Stimulated activated CD4-positive, alpha-beta T cell treated with anti-CD3 and anti-CD28 coated beads, Interleukin-15, amount 100 ng/mL, for 24 hours (primary cell): ENCODE results near the gene ADNP2.

Experiments used
- DNase-seq: peaks from one replicate; pipeline ENCODE4 v3.0.0-alpha.2; 2020

The ADNP2 gene

DNA sequence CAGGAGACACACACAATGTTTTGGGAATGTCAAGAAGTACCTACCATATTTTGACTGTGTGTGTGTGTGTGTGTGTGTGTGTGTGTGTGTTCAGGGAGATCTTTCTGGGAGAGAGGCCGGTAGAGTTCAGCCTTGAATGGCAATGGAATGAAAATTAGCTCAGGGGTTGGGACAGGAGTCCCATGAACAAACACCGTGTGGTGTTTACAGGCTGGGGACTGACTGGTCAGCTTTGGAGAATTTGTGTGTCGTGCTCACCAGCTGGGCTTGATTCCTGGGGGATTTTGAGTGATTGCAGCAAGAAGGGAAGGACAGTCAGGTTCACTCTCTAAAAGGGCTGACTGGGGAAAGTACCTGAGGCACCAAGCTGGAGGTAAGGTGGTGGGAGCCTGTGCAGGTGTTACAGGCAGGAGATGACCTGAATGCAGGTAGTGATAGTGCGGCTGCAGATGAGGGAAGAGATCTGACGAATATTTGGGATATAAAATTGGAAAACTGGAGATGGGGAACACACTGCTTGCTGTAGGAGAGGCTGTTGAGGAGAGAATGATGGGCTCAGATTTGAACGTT, 2.5 kb upstream of the ADNP2 start:
- no peak for DNase-seq

DNA sequence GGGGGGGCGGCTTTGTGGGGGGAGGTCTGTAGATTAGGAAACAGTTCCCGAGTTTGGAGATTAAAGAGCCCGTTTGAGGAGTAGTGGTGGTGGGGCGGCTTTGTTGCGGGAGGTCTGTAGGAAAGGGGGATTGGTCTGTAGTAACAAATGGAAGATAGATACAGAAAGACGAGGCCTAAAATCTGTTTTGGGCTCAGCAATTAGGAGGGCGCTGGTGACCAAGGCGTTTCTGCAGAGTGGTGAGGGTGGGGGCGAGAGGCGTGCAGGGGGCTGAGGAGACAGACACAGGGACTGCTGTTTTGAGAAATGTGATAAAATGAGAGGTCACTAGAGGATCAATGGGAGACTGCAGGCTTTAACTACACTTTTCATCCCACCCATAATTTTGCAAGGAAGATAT, 1.6 kb upstream of the ADNP2 start:
- no peak for DNase-seq

DNA sequence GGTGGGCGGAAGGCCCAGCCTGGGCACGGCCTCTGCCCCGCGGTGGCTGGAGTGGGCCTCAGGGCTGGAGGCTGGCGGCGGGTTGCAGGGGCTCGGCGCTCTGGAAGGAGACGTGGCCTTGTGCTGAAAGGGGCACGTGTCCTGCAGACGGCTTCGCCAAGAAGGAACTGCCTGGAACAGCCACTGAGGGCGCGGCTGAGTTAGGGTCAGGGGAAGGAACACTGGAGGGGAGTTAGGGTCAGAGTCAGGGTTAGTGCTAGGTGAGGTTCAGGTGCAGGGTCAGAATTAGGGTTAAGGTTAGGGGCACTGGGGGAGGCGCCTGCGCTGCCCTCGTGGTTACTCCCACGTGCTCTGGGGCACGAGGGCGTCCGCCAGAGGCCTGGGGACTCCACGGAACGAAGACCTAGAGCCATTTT, 933 bp upstream of the ADNP2 start:
- no peak for DNase-seq

DNA sequence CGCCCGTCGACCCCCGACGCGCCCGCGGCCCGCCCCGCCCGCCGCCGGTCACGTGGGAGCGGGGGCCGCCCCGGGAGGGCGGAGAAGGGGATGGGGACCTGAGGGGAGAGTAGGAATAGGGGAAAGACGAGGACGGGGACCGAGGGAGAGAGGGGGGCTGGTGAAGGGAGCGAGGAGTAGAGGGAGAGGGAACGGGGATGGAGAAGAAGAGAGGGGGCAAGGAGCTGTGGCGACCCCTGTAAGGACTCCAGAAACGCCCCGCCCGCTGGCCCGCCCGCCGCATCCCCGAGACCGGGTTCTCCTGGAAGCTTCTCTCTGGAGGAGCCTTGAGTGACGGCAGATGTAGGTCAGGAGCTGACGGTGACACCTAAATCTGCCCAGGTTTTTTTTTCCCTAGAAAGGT, 615 bp downstream of the ADNP2 start:
- peak; percentile 58 for DNase-seq

DNA sequence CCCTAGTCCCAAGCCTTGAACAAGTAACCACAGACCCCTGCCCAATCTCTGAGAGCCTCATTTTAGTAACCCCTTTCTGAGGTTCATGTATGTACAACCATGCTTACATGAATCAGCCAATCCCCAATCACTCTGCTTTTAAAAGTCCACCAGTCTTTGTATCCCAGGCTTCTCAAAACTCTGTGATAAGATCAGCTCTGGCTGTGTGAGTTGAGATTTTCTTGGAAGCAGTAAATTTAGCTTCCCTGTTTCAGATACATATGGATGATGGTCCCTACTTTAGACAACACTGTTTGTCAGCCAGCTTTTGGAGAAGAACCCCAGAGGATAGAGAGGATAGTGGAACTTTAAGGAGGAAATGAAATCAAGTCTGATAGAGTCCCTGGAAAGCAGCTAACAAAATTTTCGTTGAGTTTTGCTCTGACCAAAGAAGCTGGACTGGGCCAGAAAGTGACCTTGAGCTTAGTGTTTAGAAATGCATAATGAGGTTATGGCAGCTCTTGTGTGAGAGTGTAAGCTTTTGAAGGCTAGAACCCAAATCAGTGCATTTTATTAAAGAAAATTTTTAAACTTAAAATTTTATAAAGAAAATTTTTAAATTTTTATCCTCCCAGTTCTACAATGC, 3.7 kb downstream of the ADNP2 start:
- no peak for DNase-seq

DNA sequence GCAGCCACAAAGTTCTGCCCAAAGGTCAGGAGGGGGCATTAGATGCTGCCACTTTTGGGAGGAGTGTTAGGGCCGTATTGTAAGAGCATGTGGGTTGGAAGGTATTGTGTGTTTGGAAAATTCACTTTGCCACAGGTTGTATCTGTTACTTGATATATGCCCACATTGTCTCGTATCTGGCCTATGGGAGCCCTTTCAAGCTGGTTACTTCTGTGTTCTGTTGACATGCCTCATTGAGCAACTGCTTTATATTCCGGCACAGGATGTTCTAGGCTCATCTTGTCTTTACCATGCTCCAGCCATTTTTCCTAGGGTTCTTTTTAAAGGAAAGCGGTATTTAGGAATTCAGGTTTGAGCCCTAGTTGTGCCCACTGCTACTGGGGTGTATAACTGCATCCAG, 6.0 kb downstream of the ADNP2 start:
- DNase-seq, result no peak

DNA sequence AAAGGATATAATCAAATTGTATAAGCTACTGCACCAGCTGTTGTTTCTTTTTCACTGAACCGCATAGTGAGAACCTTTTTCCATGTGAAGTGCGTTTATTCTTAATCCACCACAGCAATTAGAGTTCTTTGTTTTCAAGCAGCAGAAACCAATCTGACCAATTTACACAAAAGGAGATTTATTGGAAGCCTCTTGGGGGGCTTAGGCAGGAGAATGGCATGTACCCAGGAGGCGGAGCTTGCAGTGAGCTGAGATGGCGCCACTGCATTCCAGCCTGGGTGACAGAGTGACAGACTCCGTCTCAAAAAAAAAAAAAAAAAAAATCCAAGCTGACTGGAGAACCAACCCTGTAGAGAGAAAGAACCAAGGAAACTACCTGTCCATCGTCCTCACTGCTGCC, 10.0 kb downstream of the ADNP2 start:
- DNase-seq, result no peak

DNA sequence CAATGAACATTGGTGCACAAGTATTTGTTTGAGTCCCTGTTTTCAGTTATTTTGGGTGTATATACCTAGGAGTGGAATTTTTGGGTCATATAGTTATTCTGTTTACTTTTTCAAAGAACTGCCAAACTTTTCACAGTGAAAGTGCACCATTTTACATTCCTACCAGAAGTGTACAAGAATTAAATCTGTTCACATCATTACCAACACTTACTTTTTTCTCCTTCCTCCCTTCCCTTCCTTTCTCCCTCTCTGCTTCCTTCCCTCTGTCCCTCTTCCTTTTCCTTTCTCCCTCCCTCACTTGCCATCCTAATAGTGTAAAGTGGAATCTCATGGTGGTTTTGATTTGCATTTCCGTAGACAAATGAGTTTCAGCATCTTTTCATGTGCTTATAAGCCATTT, 11.9 kb downstream of the ADNP2 start:
- DNase-seq, result no peak

DNA sequence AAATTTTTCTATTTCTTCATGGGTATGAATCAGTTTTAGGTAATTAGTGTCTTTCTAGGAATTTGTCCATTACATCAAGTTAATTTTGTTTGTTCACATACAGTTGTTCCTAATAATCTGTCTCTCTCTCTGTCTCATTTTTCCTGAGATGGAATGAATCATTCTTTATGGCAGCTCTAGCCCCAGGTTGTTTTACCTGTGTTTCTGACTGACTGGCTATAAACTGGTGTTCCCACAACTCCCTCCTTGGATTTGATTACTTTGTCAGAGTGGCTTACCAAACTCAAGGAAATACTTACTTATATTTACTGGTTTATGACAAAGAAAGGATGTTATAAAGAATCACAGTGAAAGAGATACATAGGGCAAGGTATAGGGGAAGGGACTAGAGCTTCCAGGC, 15.1 kb downstream of the ADNP2 start:
- no peak for DNase-seq

DNA sequence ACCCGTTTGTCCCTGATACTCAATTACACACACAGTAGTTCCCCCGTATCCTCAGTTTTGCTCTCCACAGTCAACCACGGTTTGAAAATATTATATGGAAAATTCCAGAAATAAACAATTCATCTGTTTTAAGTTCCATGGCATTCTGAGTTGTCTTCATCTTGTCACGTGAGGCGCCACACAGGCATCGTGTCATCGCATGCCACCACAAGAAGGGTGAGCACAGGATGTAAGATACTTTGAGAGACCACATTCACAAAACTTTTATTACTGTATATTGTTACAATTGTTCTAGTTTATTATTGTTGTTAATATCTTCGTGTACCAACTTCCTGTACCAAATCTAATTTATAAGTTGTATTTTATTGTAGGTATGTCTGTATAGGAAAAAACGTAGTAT, 17.7 kb downstream of the ADNP2 start:
- no peak for DNase-seq

DNA sequence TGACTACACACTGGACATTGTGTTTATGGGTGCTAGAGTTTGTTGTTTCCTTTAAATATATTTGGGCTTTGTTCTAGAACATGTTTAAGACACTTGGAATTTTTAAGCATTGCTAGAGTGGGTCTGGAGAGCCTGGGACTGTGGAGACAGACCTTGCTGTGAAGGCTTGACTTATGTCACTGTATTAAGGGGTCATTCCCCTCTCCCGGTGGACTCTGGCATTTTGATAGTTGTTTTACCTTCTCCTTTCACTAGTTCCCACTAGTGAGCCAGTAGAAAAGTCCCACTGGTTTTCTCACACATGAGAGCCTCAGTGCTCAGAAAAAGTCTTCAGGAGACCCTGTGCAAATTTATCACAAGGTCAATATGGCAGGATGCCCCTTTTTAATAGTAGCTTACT, 18.6 kb downstream of the ADNP2 start:
- no peak for DNase-seq

DNA sequence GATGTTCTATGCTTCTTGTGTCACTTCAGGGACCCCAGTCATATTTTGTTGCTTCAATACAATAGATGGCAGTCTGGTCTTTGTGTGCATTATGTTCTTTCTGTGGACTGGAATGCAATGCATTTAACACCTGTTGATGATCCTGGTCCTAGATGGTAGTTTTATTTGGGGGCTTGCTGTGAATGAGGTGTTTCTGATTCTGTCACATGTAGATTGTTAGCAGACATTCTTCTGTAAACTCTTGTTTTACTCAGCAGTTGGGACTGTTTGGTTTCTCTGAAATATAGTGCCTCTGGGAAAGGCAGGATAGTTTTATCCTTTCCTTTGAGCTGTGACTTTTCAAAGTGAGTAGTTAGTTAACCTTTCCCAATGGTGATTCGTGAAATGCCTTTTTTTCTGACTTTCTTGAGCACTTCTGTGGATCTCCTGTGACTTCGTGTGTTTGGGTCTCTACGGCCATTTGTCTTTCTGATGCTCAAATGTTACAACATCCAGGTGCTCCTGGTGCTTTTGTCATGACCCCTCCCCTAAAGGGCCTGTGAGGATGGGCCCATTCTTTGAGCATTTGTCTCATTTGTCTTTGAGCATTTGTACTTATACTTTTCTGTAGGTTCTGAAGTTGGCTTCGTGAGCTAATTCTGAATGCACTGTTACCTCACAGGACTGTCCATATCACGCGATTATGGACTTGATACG, 20.8 kb downstream of the ADNP2 start:
- no peak for DNase-seq

DNA sequence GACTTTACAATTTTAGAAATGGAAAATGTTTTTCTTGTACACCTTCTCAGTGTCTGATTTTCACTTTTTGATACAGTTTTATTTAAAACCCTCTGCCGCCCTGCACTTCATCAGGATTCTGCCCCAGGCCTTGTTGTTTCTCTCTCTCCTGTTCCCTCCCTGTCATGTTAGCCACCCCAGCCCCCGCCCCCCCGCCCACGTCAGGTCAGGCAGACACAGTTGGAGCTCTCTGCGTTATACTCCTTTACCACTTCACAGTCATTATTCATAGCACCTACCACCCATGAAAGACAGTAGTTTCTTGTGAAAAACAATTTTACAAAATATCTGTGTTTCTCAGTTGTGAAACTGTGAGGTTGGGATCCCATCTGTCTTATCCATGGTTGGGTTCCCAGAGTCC, 21.5 kb downstream of the ADNP2 start:
- DNase-seq, result no peak

DNA sequence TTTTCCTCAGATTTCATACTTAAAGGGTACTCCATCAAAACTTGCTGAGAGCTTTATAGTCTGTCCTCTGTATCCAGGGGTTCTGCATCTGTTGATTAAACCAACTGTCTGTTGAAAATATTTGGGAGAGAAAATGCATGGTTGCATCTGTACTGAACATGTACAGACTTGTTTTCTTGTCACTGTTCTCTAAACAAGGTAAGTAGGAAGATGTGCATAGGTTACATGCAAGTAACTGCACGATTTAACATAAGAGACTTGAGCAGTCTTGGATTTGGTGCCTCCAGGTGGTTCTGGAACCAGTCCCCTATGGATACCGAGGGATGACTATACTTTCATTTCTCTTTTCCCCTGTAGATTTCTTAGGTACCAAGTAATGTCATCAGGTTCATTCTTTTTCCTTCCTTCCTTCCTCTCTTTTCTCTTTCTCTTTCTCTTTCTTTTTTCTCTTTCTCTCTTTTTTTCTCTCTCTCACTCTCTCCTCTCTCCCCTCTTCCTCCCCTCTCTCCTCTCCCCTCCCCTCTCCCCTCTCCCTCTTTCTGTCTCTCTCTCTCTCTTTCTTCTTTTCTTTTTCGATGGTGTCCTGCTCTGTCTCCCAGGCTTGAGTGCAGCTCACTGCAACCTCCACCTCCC, 23.2 kb downstream of the ADNP2 start:
- DNase-seq, result no peak

DNA sequence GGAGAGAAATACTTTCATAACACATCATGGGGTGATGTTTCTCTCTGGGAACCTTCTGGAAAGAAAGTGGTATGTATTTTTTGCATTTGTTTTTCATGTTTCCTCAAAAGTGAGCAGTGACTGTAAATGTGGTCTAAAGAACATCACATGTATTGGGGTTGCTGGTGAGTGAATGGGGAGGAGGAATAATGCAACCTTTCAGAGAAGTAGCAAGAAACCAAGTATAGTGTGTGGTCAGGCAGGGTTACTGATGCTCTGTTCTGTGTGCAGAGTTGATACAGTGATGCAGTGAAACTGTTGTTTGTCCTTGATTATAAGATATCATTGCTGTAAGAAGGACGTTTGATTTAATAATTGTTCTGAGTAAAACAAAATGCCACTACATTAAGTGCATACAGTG, 24.1 kb downstream of the ADNP2 start:
- no peak for DNase-seq

DNA sequence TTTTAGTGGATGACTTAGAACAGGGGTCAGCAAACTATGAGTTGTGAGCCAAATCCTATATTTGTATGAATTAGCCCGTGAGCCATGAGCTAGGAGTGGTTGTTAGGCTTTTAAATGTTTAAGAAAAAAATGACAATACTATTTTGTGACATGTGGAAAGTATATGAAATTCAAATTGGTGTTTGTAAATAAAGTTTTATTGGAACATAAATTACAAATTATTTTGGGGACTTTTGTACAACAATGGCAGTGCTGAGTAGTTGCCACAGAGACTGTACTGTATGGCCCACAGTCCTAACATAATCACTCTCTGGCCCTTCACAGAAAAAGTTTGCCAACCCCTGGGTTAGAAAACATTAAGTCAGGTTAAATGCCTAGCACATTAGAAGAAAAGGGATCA, 26.1 kb downstream of the ADNP2 start:
- no peak for DNase-seq

DNA sequence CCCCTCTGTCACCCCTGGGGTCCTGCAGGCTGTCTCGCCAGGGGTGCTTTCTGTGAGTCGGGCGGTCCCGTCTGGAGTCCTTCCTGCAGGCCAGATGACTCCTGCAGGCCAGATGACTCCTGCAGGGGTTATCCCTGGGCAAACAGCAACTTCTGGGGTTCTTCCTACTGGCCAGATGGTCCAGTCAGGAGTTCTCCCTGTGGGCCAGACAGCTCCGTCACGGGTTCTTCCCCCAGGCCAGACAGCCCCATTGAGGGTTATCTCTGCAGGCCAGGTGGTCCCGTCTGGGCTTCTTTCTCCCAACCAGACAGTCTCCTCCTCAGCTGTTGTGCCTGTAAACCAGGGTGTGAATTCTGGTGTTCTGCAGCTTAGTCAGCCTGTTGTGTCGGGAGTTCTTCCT, 27.6 kb downstream of the ADNP2 start:
- no peak for DNase-seq

DNA sequence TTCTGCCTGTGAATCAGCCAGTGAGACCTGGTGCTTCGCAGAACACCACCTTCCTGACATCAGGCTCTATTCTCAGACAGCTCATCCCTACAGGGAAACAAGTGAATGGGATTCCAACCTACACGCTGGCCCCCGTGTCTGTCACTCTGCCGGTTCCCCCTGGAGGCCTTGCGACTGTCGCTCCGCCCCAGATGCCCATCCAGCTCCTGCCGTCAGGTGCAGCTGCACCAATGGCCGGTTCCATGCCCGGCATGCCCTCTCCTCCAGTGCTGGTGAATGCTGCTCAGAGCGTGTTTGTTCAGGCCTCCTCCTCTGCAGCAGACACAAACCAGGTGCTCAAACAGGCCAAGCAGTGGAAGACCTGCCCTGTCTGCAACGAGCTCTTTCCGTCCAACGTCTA, 28.1 kb downstream of the ADNP2 start:
- DNase-seq, result no peak

DNA sequence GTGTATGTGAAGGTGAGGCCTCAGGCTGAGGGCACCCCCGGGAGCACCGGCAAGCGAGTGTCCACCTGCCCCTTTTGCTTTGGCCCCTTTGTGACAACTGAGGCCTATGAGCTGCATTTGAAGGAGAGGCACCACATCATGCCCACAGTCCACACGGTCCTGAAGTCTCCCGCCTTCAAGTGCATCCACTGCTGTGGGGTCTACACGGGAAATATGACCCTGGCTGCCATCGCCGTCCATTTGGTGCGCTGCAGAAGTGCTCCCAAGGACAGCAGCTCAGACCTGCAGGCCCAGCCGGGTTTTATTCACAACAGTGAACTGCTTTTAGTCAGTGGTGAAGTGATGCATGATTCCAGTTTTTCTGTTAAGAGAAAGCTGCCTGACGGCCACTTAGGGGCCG, 28.9 kb downstream of the ADNP2 start:
- no peak for DNase-seq

DNA sequence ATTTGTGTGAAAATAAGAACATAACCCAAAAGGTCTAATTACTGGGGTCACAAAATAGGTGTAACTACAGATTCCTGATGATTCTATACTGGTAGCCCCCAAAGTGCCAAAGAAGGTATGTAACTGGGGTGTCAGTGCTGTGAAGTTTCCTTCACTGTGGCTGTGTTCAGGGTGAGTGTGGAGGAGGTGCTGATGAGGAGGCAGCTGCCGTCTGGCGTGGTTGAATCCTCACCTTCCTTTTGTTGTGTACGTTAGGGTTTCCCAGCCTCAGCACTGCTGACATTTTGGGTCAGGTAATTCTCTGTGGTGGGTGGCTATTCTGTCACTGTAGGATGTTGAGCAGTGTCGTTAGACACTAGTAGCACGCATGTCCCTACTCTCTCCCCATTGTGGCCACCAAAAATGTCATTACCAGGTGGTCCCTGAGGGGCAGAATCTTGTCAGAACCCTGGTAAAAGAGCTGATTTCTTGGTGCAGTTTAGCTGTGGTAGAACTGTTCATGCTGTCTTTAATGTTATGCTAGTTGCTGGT, 31.5 kb downstream of the ADNP2 start:
- no peak for DNase-seq

DNA sequence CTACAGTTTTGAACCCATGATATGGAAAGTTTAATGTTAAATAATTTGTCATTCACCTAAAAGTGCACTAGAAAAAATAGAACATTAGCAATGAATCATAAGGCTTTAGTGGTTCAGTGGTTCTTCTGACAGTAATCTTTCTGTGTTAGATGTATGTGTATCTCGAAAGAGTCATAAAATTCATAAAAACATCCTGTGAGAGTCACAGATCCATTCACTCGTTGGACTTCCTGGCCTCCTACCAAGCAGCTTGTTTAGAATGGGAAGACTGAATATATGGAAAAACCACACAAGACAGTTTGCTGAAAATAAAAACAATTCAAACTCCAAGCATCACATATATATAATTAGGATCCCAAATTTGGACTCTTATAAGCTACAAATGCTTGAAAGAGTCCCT, 34.8 kb downstream of the ADNP2 start:
- DNase-seq, result no peak

DNA sequence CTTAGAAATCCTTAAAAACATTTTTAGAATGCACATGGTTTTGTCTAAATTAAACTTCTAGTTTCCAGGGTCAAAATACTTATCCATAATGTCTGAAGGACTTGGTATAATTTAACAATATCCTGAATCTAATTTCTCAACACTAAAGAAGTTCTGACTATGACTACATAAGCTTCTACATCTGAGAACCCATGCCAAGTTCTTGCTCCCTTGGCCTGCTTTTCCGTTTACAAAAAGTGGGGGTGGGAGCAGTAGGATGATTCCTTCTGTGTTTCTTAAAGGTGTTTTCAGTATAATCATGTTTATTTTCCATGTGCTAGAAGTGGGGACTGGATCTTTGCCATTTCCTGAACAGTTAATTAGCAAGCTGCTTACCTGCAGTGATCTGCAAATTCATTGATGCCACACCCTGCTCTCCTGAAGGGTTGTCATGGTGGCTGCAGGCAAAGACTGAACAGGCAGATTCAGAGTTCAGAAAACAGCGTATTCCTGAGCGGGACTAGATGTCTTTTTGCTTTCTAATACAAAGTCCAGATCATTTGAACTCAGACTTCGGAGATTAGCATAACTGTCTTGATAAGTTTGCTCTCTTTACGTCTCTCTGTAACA, 36.2 kb downstream of the ADNP2 start:
- no peak for DNase-seq

DNA sequence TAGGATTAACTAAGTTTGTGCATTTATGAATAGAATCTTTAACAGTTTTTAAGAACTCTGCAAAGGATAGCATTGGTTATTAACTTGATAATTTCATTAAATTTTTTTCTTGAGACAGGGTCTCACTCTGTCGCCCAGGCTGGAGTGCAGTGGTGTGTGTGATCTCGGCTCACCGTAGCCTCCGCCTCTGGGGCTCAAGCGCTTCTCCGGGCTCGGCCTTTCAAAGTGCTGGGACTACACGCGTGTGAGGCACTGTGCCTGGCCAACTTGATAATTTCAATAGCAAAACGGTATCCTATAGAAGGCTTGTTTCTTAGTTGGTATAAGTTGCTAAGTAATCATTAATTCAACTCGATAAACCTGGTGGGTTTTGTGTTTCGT, 38.0 kb downstream of the ADNP2 start:
- no peak for DNase-seq
